Liver (tissue), 9 donors: ENCODE results near the gene DCUN1D2. TPM values are rescaled to one million over a fixed set of nuclear protein-coding genes. Genes with fewer than 3 reads are reported as not detected.

Source experiments
- DNase-seq: peaks from one replicate; pipeline ENCODE4 v3.0.0-alpha.2; 2017; ENCODE audit warnings: low spot score
- H3K27ac ChIP-seq, 2 donors: one replicate each; pipeline ENCODE4 v1.7.0; 2013; ENCODE audit warnings: inconsistent platforms in 2 of 2, low read length in 2 of 2, control low read depth in 1 of 2, low read depth in 1 of 2, mild to moderate bottlenecking in 1 of 2
- H3K27me3 ChIP-seq, 4 donors: one replicate each; pipeline versions ENCODE4 v1.6.1 to v1.7.0; 2013; ENCODE audit warnings: low read length in 3 of 4, inconsistent platforms in 1 of 4, mild to moderate bottlenecking in 1 of 4, moderate library complexity in 1 of 4; ENCODE audit not compliant: control insufficient read depth in 4 of 4, insufficient read depth in 4 of 4
- H3K36me3 ChIP-seq, 4 donors: one replicate each; pipeline versions ENCODE4 v1.6.1 to v1.7.0; 2013; ENCODE audit warnings: low read length in 3 of 4, mild to moderate bottlenecking in 3 of 4, low read depth in 1 of 4, moderate library complexity in 1 of 4; ENCODE audit not compliant: control insufficient read depth in 4 of 4, insufficient read depth in 3 of 4
- H3K4me1 ChIP-seq, 4 donors: one replicate each; pipeline versions ENCODE4 v1.6.1 to v1.7.0; 2013; ENCODE audit warnings: low read length in 3 of 4, mild to moderate bottlenecking in 3 of 4, moderate library complexity in 1 of 4; ENCODE audit not compliant: control insufficient read depth in 4 of 4, insufficient read depth in 4 of 4
- H3K4me3 ChIP-seq, 3 donors: one replicate each; pipeline versions ENCODE4 v1.6.1 to v1.7.0; 2013; ENCODE audit warnings: low read length in 3 of 3, control low read depth in 1 of 3, low read depth in 1 of 3, mild to moderate bottlenecking in 1 of 3
- H3K9ac ChIP-seq, 2 donors: one replicate each; pipeline ENCODE4 v1.7.0; 2013; ENCODE audit warnings: low read length in 2 of 2, mild to moderate bottlenecking in 2 of 2, moderate library complexity in 2 of 2, control low read depth in 1 of 2, low read depth in 1 of 2
- H3K9me3 ChIP-seq, 4 donors: one replicate each; pipeline versions ENCODE4 v1.6.1 to v1.7.0; 2013; ENCODE audit warnings: low read length in 3 of 4; ENCODE audit not compliant: control insufficient read depth in 4 of 4
- CTCF ChIP-seq: fragments of 150-350 bp; IDR thresholded peaks from 2 replicates; pipeline ENCODE4 v1.5.1; 2017; ENCODE audit warnings: improper control_type of control experiment, low read depth, low read length; ENCODE audit not compliant: missing input control
- EGR1 ChIP-seq, 2 donors: IDR thresholded peaks; 2 replicates each; pipeline ENCODE4 v1.6.1; 2016 to 2018; ENCODE audit warnings: antibody characterized with exemption in 2 of 2, low read depth in 2 of 2
- FOXA1 ChIP-seq: IDR thresholded peaks from 2 replicates; pipeline ENCODE4 v1.6.1; 2016; ENCODE audit warnings: antibody characterized with exemption
- FOXA2 ChIP-seq: IDR thresholded peaks from 2 replicates; pipeline ENCODE4 v1.6.1; 2016; ENCODE audit warnings: antibody characterized with exemption
- GABPA ChIP-seq, 2 donors: IDR thresholded peaks in 1 of 2; conservative IDR thresholded peaks in 1 of 2; 2 replicates each; pipeline ENCODE4 v1.6.1; 2016; ENCODE audit warnings: antibody characterized with exemption in 2 of 2, mild to moderate bottlenecking in 1 of 2, moderate library complexity in 1 of 2
- HNF4A ChIP-seq, 2 donors: conservative IDR thresholded peaks; 2 replicates each; pipeline ENCODE4 v1.6.1; 2016; ENCODE audit warnings: antibody characterized with exemption in 2 of 2, mild to moderate bottlenecking in 2 of 2
- HNF4G ChIP-seq: IDR thresholded peaks from 2 replicates; pipeline ENCODE4 v1.6.1; 2016; ENCODE audit warnings: antibody characterized with exemption
- JUND ChIP-seq, 2 donors: IDR thresholded peaks; 2 replicates each; pipeline ENCODE4 v1.6.1; 2016; ENCODE audit warnings: antibody characterized with exemption in 2 of 2
- MAX ChIP-seq: IDR thresholded peaks from 2 replicates; pipeline ENCODE4 v1.6.1; 2016; ENCODE audit warnings: antibody characterized with exemption
- NR2F2 ChIP-seq: IDR thresholded peaks from 2 replicates; pipeline ENCODE4 v1.6.1; 2016; ENCODE audit warnings: antibody characterized with exemption
- REST ChIP-seq: IDR thresholded peaks from 2 replicates; pipeline ENCODE4 v1.6.1; 2016; ENCODE audit warnings: antibody characterized with exemption, mild to moderate bottlenecking
- SP1 ChIP-seq: IDR thresholded peaks from 2 replicates; pipeline ENCODE4 v1.6.1; 2018; ENCODE audit warnings: antibody characterized with exemption, mild to moderate bottlenecking
- TAF1 ChIP-seq: conservative IDR thresholded peaks from 2 replicates; pipeline ENCODE4 v1.6.1; 2016; ENCODE audit warnings: antibody characterized with exemption, mild to moderate bottlenecking
- YY1 ChIP-seq: IDR thresholded peaks from 2 replicates; pipeline ENCODE4 v1.6.1; 2016; ENCODE audit warnings: antibody characterized with exemption, mild to moderate bottlenecking
- ZBTB33 ChIP-seq: IDR thresholded peaks from 2 replicates; pipeline ENCODE4 v1.6.1; 2016; ENCODE audit warnings: antibody characterized with exemption
- WGBS: extraction: QIAGEN DNeasy Blood & Tissue Kit; methylation state at CpG from one replicate; pipeline ENCODE4 v1.1.7; 2013; 5-methylcytosine and 5-hydroxymethylcytosine counted together
- polyA plus RNA-seq, 2 donors: library from polyadenylated mRNA; stranded (reverse) in 1 of 2; unstranded in 1 of 2; fragments of 200-250 nt in 1 of 2; fragments of >200 nt in 1 of 2; fragmentation: Nextera tagmentation in 1 of 2; extraction: Ambion mirVana in 1 of 2; gene quantifications; one replicate each; pipeline versions ENCODE4 v1.2.1 to v1.2.3, GENCODE V29; 2013 to 2015
- total RNA-seq, 2 donors: library from RNA; depleted of rRNA; stranded (reverse); fragments of >200 nt; gene quantifications; one replicate each; pipeline ENCODE4 v1.2.3, GENCODE V29; 2014
- donor health status: healthy.
- donor health status: healthy.
- donor health status: healthy.
- donor health status: healthy.
- donor health status: healthy.

DCUN1D2 gene
- total and polyA plus RNA-seq, 4 donors, result 4.0 to 13.1 (median 5.5) TPM

GRCh38 chr13:113537909-113538688 is 47.6 kb upstream of the DCUN1D2 start:
- Histone ChIP-seq H3K9ac (no peak overlapping the region), H3K4me1 (no peaks in the 10 kb centered on the region), H3K36me3 (peaks cover 0 to 7% (median 2%) of the 10 kb centered on the region in 4 donors), H3K4me3 (no peak overlapping the region), H3K9me3 (no peaks in the 10 kb centered on the region), H3K27me3 (no peaks in the 10 kb centered on the region), H3K27ac (no peak overlapping the region)
- WGBS, result 95% methylated on average over 21 of the region's 21 CpGs
- TF ChIP-seq EGR1 (IDR thresholded peaks at IDR 0.05; ENCODE audit: low read depth in 2 of 2) (no peak), MAX (no peak)
- DNase-seq, result no peak

GRCh38 chr13:113537205-113537604 is 46.7 kb upstream of the DCUN1D2 start:
- H3K9me3 ChIP-seq, result no peaks in the 10 kb centered on the region
- H3K36me3 ChIP-seq, result peaks cover 0 to 7% (median 2%) of the 10 kb centered on the region in 4 donors
- no peak overlapping the region for H3K9ac ChIP-seq
- H3K4me3 ChIP-seq, result no peak overlapping the region
- TF ChIP-seq GABPA (IDR thresholded peaks at IDR 0.05 in 1 of 2, conservative IDR thresholded peaks at IDR 0.05 in 1 of 2) (no peak), SP1 (no peak), JUND (IDR thresholded peaks at IDR 0.05) (no peak), FOXA1 (no peak), HNF4G (no peak), ZBTB33 (no peak), EGR1 (IDR thresholded peaks at IDR 0.05; ENCODE audit: low read depth in 2 of 2) (no peak), NR2F2 (no peak), HNF4A (conservative IDR thresholded peaks at IDR 0.05) (no peak), FOXA2 (no peak), CTCF (no peak), TAF1 (no peak), YY1 (no peak), REST (no peak), MAX (no peak)
- no peak overlapping the region for H3K27ac ChIP-seq
- DNase-seq, result no peak
- H3K27me3 ChIP-seq, result no peaks in the 10 kb centered on the region
- H3K4me1 ChIP-seq, result no peaks in the 10 kb centered on the region
- WGBS, result 97% methylated on average over 19 of the region's 19 CpGs
